HCT116 (cell line): ENCODE results near the gene ADGRG7. TPM values are rescaled to one million over a fixed set of nuclear protein-coding genes. Genes with fewer than 3 reads are reported as not detected.

Experiments used
- total RNA-seq: library from RNA; stranded (reverse); gene quantifications from one replicate; pipeline ENCODE4 v1.2.1, GENCODE V29; 2021; ENCODE audit not compliant: unreplicated experiment

Gene ADGRG7
- total RNA-seq, 1 experiment from 2014 or later = not detected

Other genes starting within 250 kb of the ADGRG7 start
- gene TOMM70, start 208.5 kb upstream of the ADGRG7 start, total RNA-seq = 54.9 TPM
- gene LNP1, start 208.1 kb upstream of the ADGRG7 start, total RNA-seq = 1.6 TPM
- gene TMEM45A, start 117.0 kb upstream of the ADGRG7 start, total RNA-seq = 5.0 TPM
- gene TFG, start 99.9 kb downstream of the ADGRG7 start, total RNA-seq = 99.1 TPM